Parathyroid adenoma (tissue), 2 donors: ENCODE data around the gene KANSL1.
"Not testable (repeated sequence)": the region's sequence is repeated elsewhere in the genome, so short reads cannot be mapped to it uniquely, and the experiment has no call there.

Experiments used
- H2AFZ ChIP-seq: fragments of 300-600 bp; sonication (generic); one replicate; pipeline ENCODE4 v1.7.0; 2017; ENCODE audit warnings: antibody characterized with exemption, mild to moderate bottlenecking
- H3K27ac ChIP-seq: fragments of 300-600 bp; sonication (generic); one replicate; pipeline ENCODE4 v1.7.0; 2017
- H3K27me3 ChIP-seq: fragments of 300-600 bp; sonication (generic); one replicate; pipeline ENCODE4 v1.7.0; 2017; ENCODE audit warnings: low read length; ENCODE audit not compliant: control insufficient read depth, insufficient read depth
- H3K36me3 ChIP-seq: fragments of 300-600 bp; sonication (generic); one replicate; pipeline ENCODE4 v1.7.0; 2017; ENCODE audit warnings: low read length; ENCODE audit not compliant: control insufficient read depth, insufficient read depth
- H3K4me1 ChIP-seq: fragments of 300-600 bp; sonication (generic); one replicate; pipeline ENCODE4 v1.7.0; 2017; ENCODE audit warnings: control low read depth
- H3K4me2 ChIP-seq: fragments of 300-600 bp; sonication (generic); one replicate; pipeline ENCODE4 v1.7.0; 2017; ENCODE audit warnings: low read length
- H3K4me3 ChIP-seq: fragments of 300-600 bp; sonication (generic); one replicate; pipeline ENCODE4 v1.7.0; 2017; ENCODE audit warnings: low read depth, low read length
- H3K79me2 ChIP-seq: fragments of 300-600 bp; sonication (generic); one replicate; pipeline ENCODE4 v1.7.0; 2017; ENCODE audit warnings: control low read depth
- H3K9ac ChIP-seq: fragments of 300-600 bp; sonication (generic); one replicate; pipeline ENCODE4 v1.7.0; 2017; ENCODE audit warnings: mild to moderate bottlenecking
- H3K9me3 ChIP-seq: fragments of 300-600 bp; sonication (generic); one replicate; pipeline ENCODE4 v1.7.0; 2017; ENCODE audit warnings: low read length; ENCODE audit not compliant: control insufficient read depth
- TF ChIP-seq, protein P1 (sequence below): fragments of 300-600 bp; sonication (generic); IDR thresholded peaks from one replicate; pipeline ENCODE4 v1.7.0; 2017; ENCODE audit warnings: antibody characterized with exemption, mild to moderate bottlenecking
- donor health status: primary hyperparathyroidism.

The KANSL1 gene

GRCh38 chr17:46008591-46008990, 184.6 kb downstream of the KANSL1 start:
- no peak overlapping the region for H3K4me3 ChIP-seq
- no peak overlapping the region for H2AFZ ChIP-seq
- H3K36me3 ChIP-seq: no peaks in the 10 kb centered on the region
- no peak overlapping the region for H3K4me2 ChIP-seq
- H3K4me1 ChIP-seq: peaks cover 4% of the 10 kb centered on the region
- H3K27me3 ChIP-seq: no peaks in the 10 kb centered on the region
- H3K9ac ChIP-seq: no peak overlapping the region
- TF ChIP-seq, protein P1, sequence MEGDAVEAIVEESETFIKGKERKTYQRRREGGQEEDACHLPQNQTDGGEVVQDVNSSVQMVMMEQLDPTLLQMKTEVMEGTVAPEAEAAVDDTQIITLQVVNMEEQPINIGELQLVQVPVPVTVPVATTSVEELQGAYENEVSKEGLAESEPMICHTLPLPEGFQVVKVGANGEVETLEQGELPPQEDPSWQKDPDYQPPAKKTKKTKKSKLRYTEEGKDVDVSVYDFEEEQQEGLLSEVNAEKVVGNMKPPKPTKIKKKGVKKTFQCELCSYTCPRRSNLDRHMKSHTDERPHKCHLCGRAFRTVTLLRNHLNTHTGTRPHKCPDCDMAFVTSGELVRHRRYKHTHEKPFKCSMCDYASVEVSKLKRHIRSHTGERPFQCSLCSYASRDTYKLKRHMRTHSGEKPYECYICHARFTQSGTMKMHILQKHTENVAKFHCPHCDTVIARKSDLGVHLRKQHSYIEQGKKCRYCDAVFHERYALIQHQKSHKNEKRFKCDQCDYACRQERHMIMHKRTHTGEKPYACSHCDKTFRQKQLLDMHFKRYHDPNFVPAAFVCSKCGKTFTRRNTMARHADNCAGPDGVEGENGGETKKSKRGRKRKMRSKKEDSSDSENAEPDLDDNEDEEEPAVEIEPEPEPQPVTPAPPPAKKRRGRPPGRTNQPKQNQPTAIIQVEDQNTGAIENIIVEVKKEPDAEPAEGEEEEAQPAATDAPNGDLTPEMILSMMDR: no peak
- H3K27ac ChIP-seq: no peak overlapping the region
- H3K79me2 ChIP-seq: no peaks in the 10 kb centered on the region
- H3K9me3 ChIP-seq: no peaks in the 10 kb centered on the region

DNA sequence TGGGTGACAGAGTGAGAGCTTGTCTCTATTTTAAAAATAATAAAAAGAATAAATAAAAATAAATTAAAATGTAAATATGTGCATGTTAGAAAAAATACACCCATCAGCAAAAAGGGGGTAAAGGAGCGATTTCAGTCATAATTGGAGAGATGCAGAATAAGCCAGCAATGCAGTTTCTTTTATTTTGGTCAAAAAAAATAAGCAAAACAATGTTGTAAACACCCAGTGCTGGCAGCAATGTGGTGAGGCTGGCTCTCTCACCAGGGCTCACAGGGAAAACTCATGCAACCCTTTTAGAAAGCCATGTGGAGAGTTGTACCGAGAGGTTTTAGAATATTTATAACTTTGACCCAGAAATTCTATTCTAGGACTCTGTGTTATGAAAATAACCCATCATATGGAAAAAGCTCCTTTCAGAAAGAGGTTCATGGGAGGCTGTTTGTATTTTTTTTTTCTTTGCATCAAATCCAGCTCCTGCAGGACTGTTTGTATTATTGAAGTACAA, 185.7 kb downstream of the KANSL1 start:
- Histone ChIP-seq H3K4me2 (no peak overlapping the region), H3K4me1 (peaks cover 9% of the 10 kb centered on the region), H3K4me3 (no peak overlapping the region), H2AFZ (no peak overlapping the region), H3K27me3 (no peaks in the 10 kb centered on the region), H3K9ac (no peak overlapping the region), H3K79me2 (no peaks in the 10 kb centered on the region), H3K27ac (no peak overlapping the region), H3K9me3 (no peaks in the 10 kb centered on the region), H3K36me3 (no peaks in the 10 kb centered on the region)
- TF ChIP-seq, protein P1: no peak

GRCh38 chr17:46006082-46006481, 187.1 kb downstream of the KANSL1 start:
- not testable (repeated sequence) for H3K27me3 ChIP-seq, H3K27ac ChIP-seq, H3K79me2 ChIP-seq, H3K4me1 ChIP-seq, H3K9me3 ChIP-seq, H3K4me2 ChIP-seq, H3K9ac ChIP-seq, H3K4me3 ChIP-seq, H2AFZ ChIP-seq, H3K36me3 ChIP-seq

DNA sequence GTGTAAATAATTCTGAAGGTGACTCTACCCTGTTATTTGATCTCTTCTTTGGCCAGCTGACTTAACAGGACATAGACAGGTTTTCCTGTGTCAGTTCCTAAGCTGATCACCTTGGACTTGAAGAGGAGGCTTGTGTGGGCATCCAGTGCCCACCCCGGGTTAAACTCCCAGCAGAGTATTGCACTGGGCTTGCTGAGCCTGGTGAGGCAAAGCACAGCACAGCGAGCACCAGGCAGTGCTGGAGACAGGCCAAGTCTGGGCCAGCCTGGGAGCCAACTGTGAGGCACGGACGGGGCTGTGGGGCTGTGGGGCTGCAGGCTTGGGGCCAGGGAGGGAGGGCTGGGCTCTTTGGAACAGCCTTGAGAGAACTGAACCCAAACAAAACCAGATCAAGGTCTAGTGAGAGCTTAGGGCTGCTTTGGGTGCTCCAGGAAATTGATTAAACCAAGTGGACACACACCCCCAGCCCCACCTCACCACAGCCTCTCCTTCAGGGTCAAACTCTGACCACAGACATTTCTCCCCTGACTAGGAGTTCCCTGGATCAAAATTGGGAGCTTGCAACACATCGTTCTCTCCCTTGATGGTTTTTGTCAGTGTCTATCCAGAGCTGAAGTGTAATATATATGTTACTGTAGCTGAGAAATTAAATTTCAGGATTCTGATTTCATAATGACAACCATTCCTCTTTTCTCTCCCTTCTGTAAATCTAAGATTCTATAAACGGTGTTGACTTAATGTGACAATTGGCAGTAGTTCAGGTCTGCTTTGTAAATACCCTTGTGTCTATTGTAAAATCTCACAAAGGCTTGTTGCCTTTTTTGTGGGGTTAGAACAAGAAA, 189.1 kb downstream of the KANSL1 start:
- H3K4me2 ChIP-seq: no peak overlapping the region
- no peak overlapping the region for H3K9ac ChIP-seq
- TF ChIP-seq, protein P1: no peak
- no peaks in the 10 kb centered on the region for H3K27me3 ChIP-seq
- no peak overlapping the region for H3K4me3 ChIP-seq
- peak overlapping the region; percentile 19 for H2AFZ ChIP-seq
- H3K4me1 ChIP-seq: peaks cover 9% of the 10 kb centered on the region
- H3K27ac ChIP-seq: peak overlapping the region; percentile 30
- H3K9me3 ChIP-seq: no peaks in the 10 kb centered on the region
- H3K79me2 ChIP-seq: no peaks in the 10 kb centered on the region
- no peaks in the 10 kb centered on the region for H3K36me3 ChIP-seq

DNA sequence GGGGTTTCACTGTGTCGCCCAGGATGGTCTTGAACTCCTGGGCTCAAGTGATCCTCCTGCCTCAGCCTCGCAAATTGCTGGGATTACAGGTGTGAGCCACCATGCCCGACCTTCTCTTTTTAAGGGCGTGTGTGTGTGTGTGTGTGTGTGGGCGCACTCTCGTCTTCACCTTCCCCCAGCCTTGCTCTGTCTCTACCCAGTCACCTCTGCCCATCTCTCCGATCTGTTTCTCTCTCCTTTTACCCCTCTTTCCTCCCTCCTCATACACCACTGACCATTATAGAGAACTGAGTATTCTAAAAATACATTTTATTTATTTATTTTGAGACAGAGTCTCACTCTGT, 190.3 kb downstream of the KANSL1 start:
- Histone ChIP-seq H3K27ac (no peak overlapping the region), H2AFZ (no peak overlapping the region), H3K36me3 (no peaks in the 10 kb centered on the region), H3K79me2 (no peaks in the 10 kb centered on the region), H3K4me1 (peaks cover 9% of the 10 kb centered on the region), H3K9me3 (no peaks in the 10 kb centered on the region), H3K9ac (no peak overlapping the region), H3K27me3 (no peaks in the 10 kb centered on the region), H3K4me2 (no peak overlapping the region), H3K4me3 (no peak overlapping the region)
- TF ChIP-seq, protein P1: no peak
